HCT116 (cell line): ENCODE data around the gene BTBD18. TPM values are rescaled to one million over a fixed set of nuclear protein-coding genes. Genes with fewer than 3 reads are reported as not detected.

Experiments used
- ATAC-seq: fragments of 200-7000 bp; cut with Tn5 transposase; 2 replicates; pipeline ENCODE4 v1.9.1; 2020; ENCODE audit warnings: mild to moderate bottlenecking, moderate library complexity
- BruUV-seq: library from RNA; stranded (reverse); fragments of 400-500 nt; replicated peaks from 2 replicates; lab custom pipeline; 2021; lab: Mats Ljungman, UMichigan
- CTCF ChIA-PET: fragments of 300-600 bp; sonication (Branson Sonifier 250); formaldehyde crosslinking; loops from one replicate; lab custom pipeline; 2021; ENCODE audit warnings: antibody characterized with exemption; lab: Charles Lee
- POLR2A ChIA-PET: fragments of 300-600, 350-600 bp; sonication (Branson Sonifier 250); formaldehyde crosslinking; loops from one replicate; lab custom pipeline; 2021; ENCODE audit warnings: antibody characterized with exemption; lab: Charles Lee
- RAD21 ChIA-PET, 2 experiments: fragments of 300-600 bp; sonication (Branson Sonifier 250); formaldehyde crosslinking; loops; one replicate each; lab custom pipeline; 2023; ENCODE audit warnings: low total read pairs in 2 of 2; ENCODE audit not compliant: uncharacterized antibody in 2 of 2, unreplicated experiment in 2 of 2, low non-redundant PET in 1 of 2; lab: Charles Lee
- DNase-seq: peaks from one replicate; pipeline ENCODE4 v3.0.0-alpha.2; 2010; ENCODE audit warnings: low read depth, low spot score
- H2AFZ ChIP-seq: fragments of 200-600 bp; shearing (Covaris generic), sonication (generic); 2 replicates; pipeline ENCODE4 v1.6.1; 2017; ENCODE audit warnings: low read depth, mixed run types, mixed read lengths, antibody characterized with exemption, low read length; ENCODE audit not compliant: poor library complexity, severe bottlenecking
- H3K27ac ChIP-seq: 2 replicates; pipeline ENCODE4 v1.5.1; 2012; ENCODE audit warnings: low read depth, low read length
- H3K27me3 ChIP-seq: fragments of 200-600 bp; sonication (generic); 2 replicates; pipeline ENCODE4 v1.6.1; 2016; ENCODE audit warnings: mixed run types, low read length, mixed read lengths; ENCODE audit not compliant: insufficient read depth
- H3K36me3 ChIP-seq, 2 experiments: fragments of 200-500 bp in 1 of 2; fragments of 200-600 bp in 1 of 2; sonication (Bioruptor generic) in 1 of 2; sonication (generic) in 1 of 2; 2 replicates each; pipeline versions ENCODE4 v1.5.1 to v1.6.1; 2014 to 2016; ENCODE audit warnings: low read length in 2 of 2, inconsistent platforms in 1 of 2, mixed read lengths in 1 of 2, mixed run types in 1 of 2; ENCODE audit not compliant: insufficient read depth in 2 of 2, control insufficient read depth in 1 of 2
- H3K4me1 ChIP-seq, 2 experiments: fragments of 200-600 bp in 1 of 2; sonication (generic) in 1 of 2; 2 replicates each; pipeline versions ENCODE4 v1.5.1 to v1.6.1; 2012 to 2017; ENCODE audit warnings: low read length in 2 of 2, inconsistent platforms in 1 of 2, mild to moderate bottlenecking in 1 of 2, mixed read lengths in 1 of 2, mixed run types in 1 of 2, moderate library complexity in 1 of 2; ENCODE audit not compliant: insufficient read depth in 2 of 2, control insufficient read depth in 1 of 2
- H3K4me2 ChIP-seq: fragments of 200-600 bp; sonication (generic); 2 replicates; pipeline ENCODE4 v1.6.1; 2017; ENCODE audit warnings: mixed run types, low read length, mixed read lengths
- H3K4me3 ChIP-seq, 2 experiments: fragments of 200-600 bp in 1 of 2; sonication (generic) in 1 of 2; replicated peaks in 1 of 2; 2 replicates each; pipeline ENCODE4 v1.5.1; 2011 to 2016; ENCODE audit warnings: low read length in 2 of 2, control low read depth in 1 of 2, low read depth in 1 of 2, mild to moderate bottlenecking in 1 of 2, mixed read lengths in 1 of 2, mixed run types in 1 of 2
- H3K79me2 ChIP-seq: fragments of 200-600 bp; sonication (generic); 2 replicates; pipeline ENCODE4 v1.6.1; 2017; ENCODE audit warnings: mild to moderate bottlenecking, mixed run types, low read length, moderate library complexity, mixed read lengths; ENCODE audit not compliant: insufficient read depth
- H3K9ac ChIP-seq: fragments of 200-600 bp; sonication (generic); 2 replicates; pipeline ENCODE4 v1.6.1; 2016; ENCODE audit warnings: low read length, mixed read lengths
- H3K9me2 ChIP-seq: fragments of 200-600 bp; sonication (generic), shearing (Covaris generic); 2 replicates; pipeline ENCODE4 v1.6.1; 2017; ENCODE audit warnings: mixed run types, mild to moderate bottlenecking, moderate library complexity; ENCODE audit not compliant: insufficient read depth
- H3K9me3 ChIP-seq, 2 experiments: fragments of 200-500 bp in 1 of 2; fragments of 200-600 bp in 1 of 2; sonication (Bioruptor generic) in 1 of 2; sonication (generic) in 1 of 2; 2 replicates each; pipeline ENCODE4 v1.6.1; 2014 to 2017; ENCODE audit warnings: low read length in 2 of 2, mixed read lengths in 2 of 2, inconsistent platforms in 1 of 2, low read depth in 1 of 2, mild to moderate bottlenecking in 1 of 2, mixed run types in 1 of 2, moderate library complexity in 1 of 2; ENCODE audit not compliant: control insufficient read depth in 1 of 2, insufficient read depth in 1 of 2
- H4K20me1 ChIP-seq: fragments of 200-600 bp; sonication (generic), shearing (Covaris generic); 2 replicates; pipeline ENCODE4 v1.6.1; 2017; ENCODE audit warnings: mixed run types, mild to moderate bottlenecking, moderate library complexity; ENCODE audit not compliant: insufficient read depth
- CBX3 ChIP-seq: IDR thresholded peaks from 2 replicates; pipeline ENCODE4 v1.6.1; 2012; ENCODE audit warnings: low read depth
- ELF1 ChIP-seq: IDR thresholded peaks from 2 replicates; pipeline ENCODE4 v1.6.1; 2012; ENCODE audit warnings: low read depth, borderline replicate concordance
- EZH2 ChIP-seq: fragments of 200-600 bp; sonication (generic); IDR thresholded peaks from 2 replicates; pipeline ENCODE4 v1.6.1; 2017; ENCODE audit warnings: antibody characterized with exemption, mixed run types
- MAX ChIP-seq: IDR thresholded peaks from 2 replicates; pipeline ENCODE4 v1.6.1; 2012
- POLR2AphosphoS5 ChIP-seq: IDR thresholded peaks from 2 replicates; pipeline ENCODE4 v1.6.1; 2011; ENCODE audit warnings: mild to moderate bottlenecking, low read depth, low read length, moderate library complexity
- RAD21 ChIP-seq: IDR thresholded peaks from 2 replicates; pipeline ENCODE4 v1.6.1; 2012; ENCODE audit warnings: low read depth, mild to moderate bottlenecking
- REST ChIP-seq: IDR thresholded peaks from 2 replicates; pipeline ENCODE4 v1.6.1; 2012; ENCODE audit warnings: low read depth
- SP1 ChIP-seq: IDR thresholded peaks from 2 replicates; pipeline ENCODE4 v1.6.1; 2012; ENCODE audit warnings: low read depth
- SRF ChIP-seq: IDR thresholded peaks from 2 replicates; pipeline ENCODE4 v1.6.1; 2012; ENCODE audit warnings: low read depth
- ZNF274 ChIP-seq: fragments of 200-500 bp; sonication (Bioruptor generic); IDR thresholded peaks from 2 replicates; pipeline ENCODE4 v1.6.1; 2014; ENCODE audit warnings: mild to moderate bottlenecking, low read depth, low read length, inconsistent platforms
- intact Hi-C: fragments of 100-400 bp; cut with micrococcal nuclease; formaldehyde crosslinking; loops from 2 replicates; pipeline ENCODE4 v1.10.0; 2022
- total RNA-seq: library from RNA; stranded (reverse); gene quantifications from one replicate; pipeline ENCODE4 v1.2.1, GENCODE V29; 2021; ENCODE audit not compliant: unreplicated experiment
- TF ChIP-seq, protein P1 (sequence below): IDR thresholded peaks from 2 replicates; pipeline ENCODE4 v1.6.1; 2011; ENCODE audit warnings: mild to moderate bottlenecking, low read length, moderate library complexity; ENCODE audit not compliant: insufficient replicate concordance; ENCODE audit errors: extremely low read depth

Gene BTBD18
- total RNA-seq, 1 experiment from 2014 or later = not detected

- TF ChIP-seq POLR2AphosphoS5 = no peak
Observed at GRCh38 chr11:57770793-57771192, 19.2 kb upstream of the BTBD18 start (continued).

DNA sequence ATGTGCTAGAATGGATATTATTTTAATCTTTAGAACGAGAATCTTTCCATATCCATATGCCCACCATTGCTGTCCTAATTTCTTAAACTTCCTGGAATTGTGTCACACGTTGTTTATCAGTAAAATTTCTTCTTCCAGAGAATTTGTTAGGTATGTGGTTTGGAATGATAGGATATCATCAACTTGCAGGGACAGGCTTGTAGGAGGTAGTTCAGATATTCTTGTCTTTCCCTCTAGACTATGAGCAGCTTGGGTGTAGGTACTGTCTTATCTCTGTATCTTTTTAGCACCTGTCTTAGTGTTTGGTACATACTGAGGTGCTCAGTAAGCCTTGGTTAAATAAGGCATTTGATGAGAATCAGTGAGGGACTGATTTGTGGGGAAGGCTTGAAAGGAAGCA is 13.4 kb upstream of the BTBD18 start:
- no peak for TF ChIP-seq RAD21
- TF ChIP-seq, protein P1, sequence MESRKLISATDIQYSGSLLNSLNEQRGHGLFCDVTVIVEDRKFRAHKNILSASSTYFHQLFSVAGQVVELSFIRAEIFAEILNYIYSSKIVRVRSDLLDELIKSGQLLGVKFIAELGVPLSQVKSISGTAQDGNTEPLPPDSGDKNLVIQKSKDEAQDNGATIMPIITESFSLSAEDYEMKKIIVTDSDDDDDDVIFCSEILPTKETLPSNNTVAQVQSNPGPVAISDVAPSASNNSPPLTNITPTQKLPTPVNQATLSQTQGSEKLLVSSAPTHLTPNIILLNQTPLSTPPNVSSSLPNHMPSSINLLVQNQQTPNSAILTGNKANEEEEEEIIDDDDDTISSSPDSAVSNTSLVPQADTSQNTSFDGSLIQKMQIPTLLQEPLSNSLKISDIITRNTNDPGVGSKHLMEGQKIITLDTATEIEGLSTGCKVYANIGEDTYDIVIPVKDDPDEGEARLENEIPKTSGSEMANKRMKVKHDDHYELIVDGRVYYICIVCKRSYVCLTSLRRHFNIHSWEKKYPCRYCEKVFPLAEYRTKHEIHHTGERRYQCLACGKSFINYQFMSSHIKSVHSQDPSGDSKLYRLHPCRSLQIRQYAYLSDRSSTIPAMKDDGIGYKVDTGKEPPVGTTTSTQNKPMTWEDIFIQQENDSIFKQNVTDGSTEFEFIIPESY = no peak
- CTCF ChIA-PET = no interaction called here
- BruUV-seq = no TSS peak
- ATAC-seq (no peak), DNase-seq (no peak)
- H3K36me3 ChIP-seq = no peaks in the 10 kb centered on the region; a peak in 1 of 4 replicates
- H3K4me1 ChIP-seq = peaks cover 25 to 43% of the 10 kb centered on the region in 2 experiments; a peak in 3 of 4 replicates
- H3K9me2 ChIP-seq = no peaks in the 10 kb centered on the region
- no peaks in the 10 kb centered on the region for H4K20me1 ChIP-seq
- no peak overlapping the region for H3K9ac ChIP-seq
- peaks cover 83% of the 10 kb centered on the region for H3K79me2 ChIP-seq
- POLR2A ChIA-PET = interaction anchor here (1.9 kb wide), 1 partner anchor 13 kb away, joined by 10 read pairs; no protein-coding TSS in a partner anchor
- no peaks in the 10 kb centered on the region for H3K27me3 ChIP-seq
- no peaks in the 10 kb centered on the region for H3K9me3 ChIP-seq
- H3K4me2 ChIP-seq = no peak overlapping the region
- RAD21 ChIA-PET = interaction anchor here in 1 of 2 experiments (1.5 kb wide), 1 partner anchor 14 kb away, joined by 4 read pairs; the partner anchor contains the start of gene BTBD18
- H2AFZ ChIP-seq = no peak overlapping the region
- H3K4me3 ChIP-seq = no peak overlapping the region
- H3K27ac ChIP-seq = no peak overlapping the region
- intact Hi-C loops = no loop called here

GRCh38 chr11:57764566-57764965 is 12.9 kb upstream of the BTBD18 start:
- H3K9ac ChIP-seq = no peak overlapping the region
- no peaks in the 10 kb centered on the region; a peak in 1 of 4 replicates for H3K36me3 ChIP-seq
- DNase-seq (no peak), ATAC-seq (no peak)
- H2AFZ ChIP-seq = no peak overlapping the region
- H3K4me1 ChIP-seq = peaks cover 22 to 39% of the 10 kb centered on the region in 2 experiments; a peak in 3 of 4 replicates
- H3K9me3 ChIP-seq = no peaks in the 10 kb centered on the region
- no peak overlapping the region for H3K27ac ChIP-seq
- ChIA-PET CTCF (no interaction called here), RAD21 (interaction anchor here in 1 of 2 experiments (1.5 kb wide), 1 partner anchor 13 kb away, joined by 4 read pairs; the partner anchor contains the start of gene BTBD18), POLR2A (interaction anchor here (1.9 to 4.9 kb wide), 3 partner anchors 14 to 35 kb away, joined by 10 to 31 read pairs (median 14); no protein-coding TSS in a partner anchor)
- H3K79me2 ChIP-seq = peaks cover 79% of the 10 kb centered on the region
- no peaks in the 10 kb centered on the region for H4K20me1 ChIP-seq
- H3K9me2 ChIP-seq = no peaks in the 10 kb centered on the region
- intact Hi-C loops = no loop called here
- BruUV-seq = no TSS peak
- H3K4me2 ChIP-seq = no peak overlapping the region
- no peak overlapping the region for H3K4me3 ChIP-seq
- no peaks in the 10 kb centered on the region for H3K27me3 ChIP-seq
- TF ChIP-seq ELF1 = no peak
- no peak for TF ChIP-seq SRF
- no peak for TF ChIP-seq SP1
- TF ChIP-seq MAX = no peak
- TF ChIP-seq CBX3 = no peak
- TF ChIP-seq REST = no peak
- TF ChIP-seq ZNF274 = no peak
- no peak for TF ChIP-seq EZH2
